SHP77 (cell line): ENCODE measurements around the gene AKAP17A.
A peak's percentile ranks its signal among the peaks of the same experiment; 100 is the strongest.

ENCODE experiments used
- DNase-seq, 2 experiments: peaks; one replicate each; lab custom pipeline; 2025; lab: John Stamatoyannopoulos, UW

The AKAP17A gene

GRCh38 chrX:1582686-1583437, 8.5 kb upstream of the AKAP17A start:
- DNase-seq = peak; percentile 3 to 46

GRCh38 chrX:1584237-1585011, 7.0 kb upstream of the AKAP17A start:
- DNase-seq = no peak

GRCh38 chrX:1587161-1587560, 4.2 kb upstream of the AKAP17A start:
- no peak for DNase-seq

DNA sequence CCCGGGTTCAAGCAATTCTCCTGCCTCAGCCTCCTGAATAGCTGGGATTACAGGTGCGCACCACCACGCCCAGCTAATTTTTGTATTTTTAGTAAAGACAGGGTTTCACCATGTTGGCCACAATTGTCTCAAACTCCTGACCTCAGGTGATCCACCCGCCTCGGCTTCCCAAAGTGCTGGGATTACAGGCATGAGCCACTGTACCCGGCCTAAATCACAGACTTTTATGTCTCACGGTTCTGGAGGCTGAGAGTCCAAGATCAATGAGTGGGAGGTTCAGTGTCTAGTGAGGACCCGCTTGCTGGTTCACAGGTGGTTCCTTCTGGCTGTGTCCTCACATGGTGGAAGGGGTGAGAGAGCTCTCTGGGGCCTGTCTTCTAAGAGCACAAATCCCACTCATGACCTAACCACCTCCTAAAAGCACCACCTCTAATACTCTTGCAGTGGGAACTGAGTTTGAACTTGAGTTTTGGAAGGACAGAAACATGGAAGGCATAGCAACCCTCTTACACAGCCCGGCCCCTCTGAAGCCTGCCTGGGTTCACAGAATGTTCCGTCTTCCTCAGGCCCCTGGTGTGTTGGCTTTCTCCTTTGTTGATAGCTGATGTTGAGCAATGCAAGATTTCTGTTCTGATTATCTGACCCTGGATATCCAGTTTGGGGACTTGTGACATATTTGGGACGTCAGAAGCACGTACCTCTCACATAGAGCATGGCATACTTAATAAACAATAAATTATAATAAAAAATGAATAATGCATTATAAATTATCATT, 1.9 kb upstream of the AKAP17A start:
- DNase-seq = no peak

- no peak for DNase-seq
Observed at GRCh38 chrX:1591863-1592469, 562 bp downstream of the AKAP17A start.

DNA sequence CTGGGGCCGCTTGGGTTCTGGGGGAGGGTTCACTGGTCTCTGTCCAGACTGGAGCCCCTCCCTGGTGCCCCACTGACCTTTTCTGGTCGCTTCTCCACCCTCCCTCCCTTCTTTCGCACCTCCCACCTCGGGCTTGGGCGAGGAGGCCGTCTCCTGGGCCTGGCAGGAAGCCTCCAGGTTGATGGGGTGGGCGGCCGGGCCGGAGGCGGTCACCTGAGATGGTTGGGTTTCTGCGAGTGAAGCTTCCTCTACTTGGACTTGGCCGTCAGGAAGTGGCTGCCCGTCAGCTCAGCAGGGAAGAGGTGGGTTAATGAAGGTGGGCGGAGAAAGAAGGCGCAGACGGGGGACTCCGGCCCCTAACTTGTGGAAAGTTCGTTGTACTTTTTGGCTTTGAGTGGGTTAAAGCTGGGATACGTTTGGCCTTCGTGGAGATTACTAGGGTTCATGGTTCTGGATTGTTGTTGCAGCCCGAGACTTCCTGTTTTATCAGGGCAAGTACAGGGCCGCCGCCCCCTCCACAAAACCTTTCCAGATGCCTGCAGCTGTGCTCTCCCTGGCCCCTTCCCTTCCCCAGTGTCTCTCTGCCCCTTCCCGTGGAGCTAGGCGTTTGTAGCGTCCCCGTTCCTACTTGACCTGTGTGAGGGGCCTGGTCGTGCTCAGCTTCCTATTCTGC, 1.2 kb downstream of the AKAP17A start:
- no peak for DNase-seq

- no peak for DNase-seq
Observed at GRCh38 chrX:1593286-1594271, 2.2 kb downstream of the AKAP17A start.

GRCh38 chrX:1595711-1596060, 4.3 kb downstream of the AKAP17A start:
- DNase-seq = no peak

DNA sequence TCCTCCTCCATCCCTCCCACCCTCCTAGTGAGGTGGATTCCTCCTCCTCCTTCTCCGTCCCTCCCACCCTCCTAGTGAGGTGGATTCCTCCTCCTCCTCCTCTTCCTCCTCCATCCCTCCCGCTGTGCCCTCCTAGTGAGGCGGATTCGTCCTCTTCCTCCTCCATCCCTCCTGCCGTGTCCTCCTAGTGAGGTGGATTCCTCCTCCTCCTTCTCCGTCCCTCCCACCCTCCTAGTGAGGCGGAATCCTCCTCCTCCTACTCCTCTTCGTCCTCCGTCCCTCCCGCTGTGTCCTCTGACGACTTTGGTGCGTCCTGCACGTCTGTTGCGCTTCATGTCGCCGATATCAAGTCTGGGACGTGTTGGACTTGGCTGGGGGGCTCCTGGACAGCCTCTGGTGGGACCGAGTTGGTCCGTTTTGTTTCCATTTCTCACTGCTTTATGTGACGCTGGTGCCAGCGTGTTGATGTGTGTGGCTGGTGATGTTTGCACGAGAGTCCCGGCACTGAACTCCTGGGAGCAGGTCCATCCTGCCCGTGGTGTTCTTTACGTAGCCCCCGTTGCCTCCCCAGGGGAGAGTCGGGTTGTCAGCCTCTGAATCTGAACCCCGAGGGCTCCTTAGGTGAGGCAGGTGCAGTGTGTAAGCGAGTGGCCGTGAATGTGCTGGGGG, 5.4 kb downstream of the AKAP17A start:
- DNase-seq = no peak

- no peak for DNase-seq
Observed at GRCh38 chrX:1597345-1598020, 6.1 kb downstream of the AKAP17A start.

GRCh38 chrX:1598021-1598875, 6.8 kb downstream of the AKAP17A start:
- DNase-seq = no peak

DNA sequence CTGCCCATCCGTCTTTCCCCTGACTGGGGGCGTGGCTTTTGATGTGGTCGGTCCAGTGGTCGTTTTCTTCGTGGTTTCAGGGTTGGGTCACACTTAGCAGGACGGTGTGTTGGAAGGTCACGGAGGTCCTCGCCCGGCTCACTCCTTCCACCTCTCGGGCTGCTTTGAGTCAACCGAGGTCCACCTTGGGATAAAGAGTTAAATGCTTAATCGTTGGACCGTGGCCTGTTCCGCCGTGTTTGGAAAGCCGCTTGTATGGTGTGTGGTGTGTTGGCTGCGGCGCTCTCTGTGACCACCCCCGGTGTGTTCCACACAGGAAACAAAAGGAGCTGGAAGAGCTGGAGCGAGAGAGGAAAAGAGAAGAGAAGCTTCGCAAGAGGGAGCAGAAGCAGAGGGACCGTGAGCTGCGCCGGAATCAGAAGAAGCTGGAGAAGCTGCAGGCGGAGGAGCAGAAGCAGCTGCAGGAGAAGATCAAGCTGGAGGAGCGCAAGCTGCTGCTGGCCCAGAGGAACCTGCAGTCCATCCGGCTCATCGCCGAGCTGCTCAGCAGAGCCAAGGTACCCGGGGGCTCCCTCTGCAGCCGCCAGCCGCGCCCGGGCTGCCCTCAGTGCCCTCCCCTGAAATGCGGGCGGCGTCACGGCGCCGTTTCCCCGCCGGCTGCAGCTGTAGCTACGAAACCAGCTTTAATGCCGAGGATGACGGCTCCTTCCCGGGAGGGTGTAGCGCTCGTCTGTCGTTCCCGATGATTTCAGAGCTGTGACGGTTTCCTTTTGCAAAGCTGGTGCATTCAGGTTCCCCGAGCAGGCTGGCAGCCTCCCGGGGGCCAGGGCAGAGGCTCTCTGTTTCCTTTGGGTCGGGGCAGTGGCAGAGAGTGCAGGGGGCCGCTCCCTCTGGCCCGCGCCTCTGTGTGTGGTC, 7.7 kb downstream of the AKAP17A start:
- no peak for DNase-seq

- no peak for DNase-seq
Observed at GRCh38 chrX:1599791-1600405, 8.5 kb downstream of the AKAP17A start.

GRCh38 chrX:1600406-1601050, 9.1 kb downstream of the AKAP17A start:
- no peak for DNase-seq

- DNase-seq = no peak
Observed at GRCh38 chrX:1601051-1601767, 9.8 kb downstream of the AKAP17A start.

- DNase-seq = no peak
Observed at GRCh38 chrX:1601768-1602085, 10.3 kb downstream of the AKAP17A start.
